Esophagus (tissue), 2 donors: Measurements from ENCODE around the gene UBE2I. TPM values are rescaled to one million over a fixed set of nuclear protein-coding genes. Genes with fewer than 3 reads are reported as not detected.

Experiments used
- H3K27ac ChIP-seq, 2 donors: one replicate each; pipeline ENCODE4 v1.5.1; 2013; ENCODE audit warnings: low read depth in 2 of 2, mild to moderate bottlenecking in 2 of 2, inconsistent platforms in 1 of 2, low read length in 1 of 2, moderate library complexity in 1 of 2
- H3K27me3 ChIP-seq, 2 donors: one replicate each; pipeline ENCODE4 v1.6.1; 2013; ENCODE audit warnings: low read length in 2 of 2, control low read depth in 1 of 2, mild to moderate bottlenecking in 1 of 2; ENCODE audit not compliant: insufficient read depth in 2 of 2, control insufficient read depth in 1 of 2
- H3K36me3 ChIP-seq, 2 donors: one replicate each; pipeline ENCODE4 v1.6.1; 2013; ENCODE audit warnings: low read length in 1 of 2; ENCODE audit not compliant: control insufficient read depth in 2 of 2, insufficient read depth in 2 of 2
- H3K4me1 ChIP-seq, 2 donors: one replicate each; pipeline ENCODE4 v1.6.1; 2013; ENCODE audit warnings: low read length in 1 of 2; ENCODE audit not compliant: control insufficient read depth in 2 of 2, insufficient read depth in 2 of 2
- H3K4me3 ChIP-seq, 2 donors: one replicate each; pipeline ENCODE4 v1.5.1; 2013; ENCODE audit warnings: low read length in 2 of 2, mild to moderate bottlenecking in 2 of 2, low read depth in 1 of 2, moderate library complexity in 1 of 2
- H3K9me3 ChIP-seq, 2 donors: one replicate each; pipeline ENCODE4 v1.6.1; 2013; ENCODE audit warnings: mild to moderate bottlenecking in 2 of 2, low read depth in 1 of 2, low read length in 1 of 2, moderate library complexity in 1 of 2; ENCODE audit not compliant: control insufficient read depth in 2 of 2, insufficient read depth in 1 of 2
- WGBS, 2 donors: extraction: QIAGEN DNeasy Blood & Tissue Kit; methylation state at CpG; one replicate each; pipeline ENCODE4 v1.1.7; 2013; 5-methylcytosine and 5-hydroxymethylcytosine counted together
- polyA plus RNA-seq, 2 donors: library from polyadenylated mRNA; stranded (reverse); fragments of 200-250 nt; gene quantifications; one replicate each; pipeline ENCODE4 v1.2.3, GENCODE V29; 2013
- donor health status: healthy with polysubstance abuse.
- donor health status: Bipolar disorder and iron deficiency.

UBE2I gene
- polyA plus RNA-seq, 2 donors: 35.4 to 56.9 TPM

DNA sequence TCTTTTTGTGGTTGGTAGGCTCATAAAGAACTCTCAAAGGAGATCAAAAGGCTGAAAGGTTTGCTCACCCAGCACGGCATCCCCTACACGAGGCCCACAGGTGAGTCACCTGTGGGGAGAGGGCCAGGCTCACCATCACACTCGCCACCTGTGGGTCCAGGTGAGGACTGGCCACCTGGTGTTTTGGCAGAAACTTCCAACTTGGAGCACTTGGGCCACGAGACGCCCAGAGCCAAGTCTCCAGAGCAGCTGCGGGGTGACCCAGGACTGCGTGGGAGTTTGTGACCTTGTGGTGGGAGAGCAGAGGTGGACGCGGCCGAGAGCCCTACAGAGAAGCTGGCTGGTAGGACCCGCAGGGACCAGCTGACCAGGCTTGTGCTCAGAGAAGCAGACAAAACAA lies 53.4 kb downstream of the UBE2I start:
- Histone ChIP-seq H3K36me3 (peaks cover 7 to 50% of the 10 kb centered on the region in 2 donors), H3K9me3 (no peaks in the 10 kb centered on the region), H3K27ac (no peak overlapping the region), H3K4me1 (peaks cover 0 to 5% of the 10 kb centered on the region in 2 donors), H3K4me3 (no peak overlapping the region), H3K27me3 (no peaks in the 10 kb centered on the region)
- WGBS, 2 donors: 82 to 84% methylated on average over 11 of the region's 11 CpGs

DNA sequence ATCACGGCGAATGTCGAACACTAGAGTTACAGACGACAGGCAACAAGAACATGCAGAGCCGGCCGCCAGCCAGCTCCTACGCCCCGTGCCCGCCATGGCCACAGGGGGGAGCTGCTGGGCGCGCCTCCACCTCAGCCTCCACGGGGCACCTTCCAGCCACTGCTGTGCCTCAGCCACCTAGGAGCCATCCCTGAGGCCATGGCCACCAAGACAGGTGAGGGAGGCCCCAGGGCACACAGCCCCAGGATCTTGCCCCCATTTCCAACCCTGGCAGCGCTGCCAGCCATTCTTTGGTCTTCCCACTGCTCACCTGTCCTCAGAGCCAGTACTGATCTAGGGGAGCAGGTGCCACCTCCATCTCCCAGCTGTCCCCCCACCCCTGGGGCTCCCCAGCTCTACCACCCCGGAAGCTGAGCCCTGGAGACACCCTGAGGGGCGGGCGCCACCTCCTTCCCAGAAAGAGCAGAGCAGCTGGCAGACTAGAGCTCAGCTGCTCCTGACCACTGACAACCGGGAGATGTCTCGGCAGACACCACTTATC lies 54.1 kb downstream of the UBE2I start:
- Histone ChIP-seq H3K9me3 (no peaks in the 10 kb centered on the region), H3K4me1 (peaks cover 0 to 3% of the 10 kb centered on the region in 2 donors), H3K27me3 (no peaks in the 10 kb centered on the region), H3K36me3 (peaks cover 7 to 53% of the 10 kb centered on the region in 2 donors), H3K27ac (no peak overlapping the region), H3K4me3 (no peak overlapping the region)
- WGBS, 2 donors: 41 to 42% methylated on average over 18 of the region's 18 CpGs

DNA sequence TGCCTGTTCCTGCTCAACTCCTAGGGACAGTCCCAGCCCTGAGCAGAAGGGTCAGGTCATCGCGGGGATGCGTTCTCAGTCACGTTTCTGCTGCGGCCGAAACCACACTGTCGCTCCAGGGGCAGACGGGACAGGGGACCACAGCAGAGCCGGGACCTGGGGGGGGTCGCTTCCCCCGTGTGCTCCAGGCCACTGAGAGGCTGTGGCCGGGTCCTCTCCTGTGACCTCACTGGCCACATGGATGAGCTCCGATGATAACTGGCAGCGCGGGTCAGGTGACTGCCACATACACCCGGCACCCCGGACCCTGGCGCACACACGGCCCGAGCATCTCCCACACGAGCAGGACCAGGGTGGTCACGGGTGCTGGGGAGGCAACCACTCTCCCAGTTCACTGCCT lies 55.1 kb downstream of the UBE2I start:
- peaks cover 7 to 53% of the 10 kb centered on the region in 2 donors for H3K36me3 ChIP-seq
- no peak overlapping the region for H3K27ac ChIP-seq
- H3K4me3 ChIP-seq: no peak overlapping the region
- H3K27me3 ChIP-seq: no peaks in the 10 kb centered on the region
- H3K9me3 ChIP-seq: no peaks in the 10 kb centered on the region
- H3K4me1 ChIP-seq: peaks cover 0 to 3% of the 10 kb centered on the region in 2 donors
- 89% methylated on average over 22 of the region's 22 CpGs for WGBS, 2 donors

GRCh38 chr16:1366060-1366711 lies 56.8 kb downstream of the UBE2I start:
- peaks cover 7 to 52% of the 10 kb centered on the region in 2 donors for H3K36me3 ChIP-seq
- 89% methylated on average over 25 to 29 of the region's 29 CpGs for WGBS, 2 donors

DNA sequence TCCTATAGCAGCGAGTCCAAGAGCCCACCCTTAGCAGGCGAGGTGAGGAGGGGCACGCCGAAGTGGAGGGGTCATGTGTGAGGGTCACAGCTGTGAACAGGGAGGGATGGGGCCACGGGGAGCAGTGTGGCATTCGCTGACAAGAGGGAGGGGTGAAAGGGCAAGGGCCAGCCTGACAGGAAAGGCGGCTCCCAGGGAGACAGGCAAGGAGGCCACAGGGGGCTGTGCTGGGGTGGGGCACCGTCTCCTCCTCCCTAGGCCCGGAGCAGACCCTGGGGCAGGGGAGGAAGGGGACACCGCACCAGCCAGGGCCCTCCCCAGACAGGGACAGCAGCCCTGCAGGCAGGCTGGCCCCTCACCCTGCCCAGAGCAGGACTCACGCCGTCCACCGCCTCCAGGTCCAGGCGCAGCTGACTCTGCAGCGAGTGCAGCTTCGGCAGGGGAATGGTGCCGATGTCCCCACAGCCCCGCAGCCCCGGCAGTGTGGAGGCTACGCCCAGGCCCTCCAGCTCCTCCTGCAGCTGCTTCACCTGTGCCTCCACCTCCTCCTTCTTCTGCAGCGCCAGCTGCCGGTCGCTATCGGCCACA lies 57.4 kb downstream of the UBE2I start:
- peaks cover 7 to 57% of the 10 kb centered on the region in 2 donors for H3K36me3 ChIP-seq
- H3K27ac ChIP-seq: no peak overlapping the region
- H3K27me3 ChIP-seq: no peaks in the 10 kb centered on the region
- H3K4me3 ChIP-seq: no peak overlapping the region
- 86 to 90% methylated on average over 17 to 24 of the region's 24 CpGs for WGBS, 2 donors
- no peaks in the 10 kb centered on the region for H3K9me3 ChIP-seq
- H3K4me1 ChIP-seq: peaks cover 0 to 3% of the 10 kb centered on the region in 2 donors

More at GRCh38 chr16:1366060-1366711, 56.8 kb downstream of the UBE2I start:
- H3K9me3 ChIP-seq: no peaks in the 10 kb centered on the region
- peaks cover 0 to 3% of the 10 kb centered on the region in 2 donors for H3K4me1 ChIP-seq
- H3K27me3 ChIP-seq: no peaks in the 10 kb centered on the region
- H3K27ac ChIP-seq: no peak overlapping the region
- H3K4me3 ChIP-seq: no peak overlapping the region

DNA sequence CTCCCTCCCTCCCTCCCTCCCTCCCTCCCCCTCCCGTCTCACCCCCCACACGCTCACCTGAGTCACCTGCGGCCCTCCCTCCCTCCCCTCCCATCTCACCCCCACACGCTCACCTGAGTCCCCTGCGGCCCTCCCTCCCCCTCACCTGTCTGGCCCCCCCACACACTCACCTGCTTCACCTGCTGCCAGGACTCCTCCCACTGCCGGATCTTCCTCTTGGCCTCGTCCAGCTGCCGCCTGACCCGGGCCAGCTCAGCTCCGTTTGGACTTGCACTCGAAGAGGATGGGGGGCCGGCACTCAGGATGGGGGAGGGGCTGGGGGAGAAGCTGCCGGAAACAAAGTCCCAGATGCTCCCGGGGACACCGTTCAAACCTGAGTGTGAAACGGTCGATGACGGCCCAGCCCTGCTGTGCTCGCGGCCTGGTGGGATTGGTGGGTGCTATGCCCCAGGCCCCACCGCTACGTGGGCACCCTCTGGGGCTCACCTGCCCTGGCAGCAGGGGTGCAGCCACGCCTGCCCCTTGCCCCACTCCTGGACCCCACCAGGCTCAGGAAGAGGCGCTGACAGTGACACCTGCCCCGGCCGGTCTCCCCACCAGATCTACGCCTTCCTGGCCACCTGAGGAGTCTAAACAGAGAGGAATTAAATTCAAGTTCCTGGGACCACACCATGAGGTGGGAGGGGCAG lies 58.2 kb downstream of the UBE2I start:
- H3K4me3 ChIP-seq: no peak overlapping the region
- WGBS, 2 donors: 69 to 83% methylated on average over 20 to 27 of the region's 27 CpGs
- peaks cover 0 to 3% of the 10 kb centered on the region in 2 donors for H3K4me1 ChIP-seq
- H3K27me3 ChIP-seq: no peaks in the 10 kb centered on the region
- H3K9me3 ChIP-seq: no peaks in the 10 kb centered on the region
- H3K27ac ChIP-seq: no peak overlapping the region
- peaks cover 7 to 49% of the 10 kb centered on the region in 2 donors for H3K36me3 ChIP-seq

- Histone ChIP-seq H3K4me3 (no peak overlapping the region), H3K9me3 (no peaks in the 10 kb centered on the region), H3K4me1 (no peaks in the 10 kb centered on the region), H3K27me3 (no peaks in the 10 kb centered on the region), H3K27ac (no peak overlapping the region), H3K36me3 (peaks cover 1 to 37% of the 10 kb centered on the region in 2 donors)
- WGBS, 2 donors: 90 to 94% methylated on average over 31 to 33 of the region's 33 CpGs
Measured at GRCh38 chr16:1371054-1371978, 61.9 kb downstream of the UBE2I start.

GRCh38 chr16:1372292-1372950 lies 63.0 kb downstream of the UBE2I start:
- 89 to 95% methylated on average over 16 to 18 of the region's 21 CpGs for WGBS, 2 donors
- no peaks in the 10 kb centered on the region for H3K9me3 ChIP-seq
- H3K4me3 ChIP-seq: no peak overlapping the region
- peaks cover 0 to 29% of the 10 kb centered on the region in 2 donors for H3K36me3 ChIP-seq
- H3K27me3 ChIP-seq: no peaks in the 10 kb centered on the region
- H3K4me1 ChIP-seq: no peaks in the 10 kb centered on the region
- no peak overlapping the region for H3K27ac ChIP-seq
